ENCODE results near the gene DYNLRB2. TPM values are rescaled to one million over a fixed set of nuclear protein-coding genes. Genes with fewer than 3 reads are reported as not detected.

The DYNLRB2 gene
- polyA plus RNA-seq, 1 of the 3 experiments (the other 2 are of a cell fraction), result 0.44 TPM

GRCh38 chr16:80564394-80564793 lies 23.6 kb downstream of the DYNLRB2 start:
- H3K9me2 ChIP-seq, result no peaks in the 10 kb centered on the region
- ChIA-PET POLR2A (no interaction called here), CTCF (no interaction called here)
- H2AFZ ChIP-seq (ENCODE audit: low read depth), result no peak overlapping the region
- no peaks in the 10 kb centered on the region for H3K36me3 ChIP-seq (replicated peaks in 1 of 2; ENCODE audit: control insufficient read depth in 1 of 2, insufficient read depth in 2 of 2, low read length in 1 of 2)
- H3K79me2 ChIP-seq (ENCODE audit: insufficient read depth), result no peaks in the 10 kb centered on the region
- H3K4me3 ChIP-seq (ENCODE audit: low read depth in 2 of 2, low read length in 1 of 2), result no peak overlapping the region
- H4K20me1 ChIP-seq (ENCODE audit: insufficient read depth), result no peaks in the 10 kb centered on the region
- no peaks in the 10 kb centered on the region for H3K27me3 ChIP-seq (ENCODE audit: insufficient read depth)
- no peak overlapping the region for H3K27ac ChIP-seq (ENCODE audit: low read depth in 2 of 2, low read length in 1 of 2)
- H3F3A ChIP-seq (replicated peaks; ENCODE audit: insufficient read depth), result no peaks in the 10 kb centered on the region
- 40% methylated on average over 7 of the region's 7 CpGs for WGBS (ENCODE audit: low lambda C conversion rate)
- H3K4me2 ChIP-seq, result no peak overlapping the region
- no peak overlapping the region for H3K9ac ChIP-seq
- DNase-seq, result no peak
- no peaks in the 10 kb centered on the region for H3K9me3 ChIP-seq
- TF ChIP-seq TCF12 (IDR thresholded peaks at IDR 0.05) (no peak), USF2 (IDR thresholded peaks at IDR 0.05; ENCODE audit: borderline replicate concordance, low read depth, low read length) (no peak), SMC3 (IDR thresholded peaks at IDR 0.05; ENCODE audit: low read depth, low read length) (no peak), MAX (IDR thresholded peaks at IDR 0.05; ENCODE audit: low read depth) (no peak), CTCF (IDR thresholded peaks at IDR 0.05) (no peak), FOXJ3 (CRISPR knock-in tag; IDR thresholded peaks at IDR 0.05) (no peak), NRF1 (IDR thresholded peaks at IDR 0.05; ENCODE audit: low read depth, low read length) (no peak), RFX5 (IDR thresholded peaks at IDR 0.05; ENCODE audit: low read length) (no peak), JUND (IDR thresholded peaks at IDR 0.05) (no peak), POLR2AphosphoS5 (IDR thresholded peaks at IDR 0.05; ENCODE audit: low read depth, low read length) (no peak), ELF1 (IDR thresholded peaks at IDR 0.05) (no peak)
- TF ChIP-seq, protein P1, sequence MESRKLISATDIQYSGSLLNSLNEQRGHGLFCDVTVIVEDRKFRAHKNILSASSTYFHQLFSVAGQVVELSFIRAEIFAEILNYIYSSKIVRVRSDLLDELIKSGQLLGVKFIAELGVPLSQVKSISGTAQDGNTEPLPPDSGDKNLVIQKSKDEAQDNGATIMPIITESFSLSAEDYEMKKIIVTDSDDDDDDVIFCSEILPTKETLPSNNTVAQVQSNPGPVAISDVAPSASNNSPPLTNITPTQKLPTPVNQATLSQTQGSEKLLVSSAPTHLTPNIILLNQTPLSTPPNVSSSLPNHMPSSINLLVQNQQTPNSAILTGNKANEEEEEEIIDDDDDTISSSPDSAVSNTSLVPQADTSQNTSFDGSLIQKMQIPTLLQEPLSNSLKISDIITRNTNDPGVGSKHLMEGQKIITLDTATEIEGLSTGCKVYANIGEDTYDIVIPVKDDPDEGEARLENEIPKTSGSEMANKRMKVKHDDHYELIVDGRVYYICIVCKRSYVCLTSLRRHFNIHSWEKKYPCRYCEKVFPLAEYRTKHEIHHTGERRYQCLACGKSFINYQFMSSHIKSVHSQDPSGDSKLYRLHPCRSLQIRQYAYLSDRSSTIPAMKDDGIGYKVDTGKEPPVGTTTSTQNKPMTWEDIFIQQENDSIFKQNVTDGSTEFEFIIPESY (IDR thresholded peaks at IDR 0.05; ENCODE audit: borderline replicate concordance, low read depth), result no peak
- no peaks in the 10 kb centered on the region for H3K4me1 ChIP-seq (ENCODE audit: control insufficient read depth in 1 of 2, insufficient read depth in 2 of 2, low read depth in 1 of 2, low read length in 1 of 2)

DNA sequence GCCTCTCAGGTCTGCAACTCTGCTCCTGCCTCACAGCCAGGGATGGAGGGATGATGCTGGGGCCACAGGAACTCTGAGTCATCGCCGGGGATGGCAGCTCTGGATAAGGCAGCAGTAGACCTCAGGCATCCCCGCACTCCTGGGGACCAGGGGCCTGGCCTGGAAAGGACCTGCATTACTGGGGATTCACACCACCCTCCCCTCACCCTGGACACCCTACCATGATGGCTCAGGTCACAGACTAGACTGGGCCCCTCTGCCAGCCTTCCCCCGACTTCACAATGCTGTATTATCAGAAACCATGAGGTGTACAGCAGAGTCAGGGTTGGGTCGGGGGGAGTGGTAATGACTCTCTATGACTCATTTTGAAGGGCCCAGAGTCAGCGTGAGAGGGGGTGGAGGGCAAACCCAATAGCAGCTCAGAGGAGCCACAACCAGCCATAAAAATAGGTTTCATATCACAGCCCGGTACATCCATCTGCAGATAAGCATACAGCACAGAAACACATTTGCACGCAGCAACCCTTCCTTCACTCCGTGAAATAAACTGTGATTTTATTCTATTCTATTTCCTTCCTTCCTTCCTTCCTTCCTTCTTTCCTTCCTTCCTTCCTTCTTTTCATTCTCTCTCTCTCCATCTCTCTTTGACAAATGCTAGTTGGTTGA lies 28.8 kb downstream of the DYNLRB2 start:
- ChIA-PET POLR2A (no interaction called here), CTCF (no interaction called here)
- Histone ChIP-seq H3K4me1 (ENCODE audit: control insufficient read depth in 1 of 2, insufficient read depth in 2 of 2, low read depth in 1 of 2, low read length in 1 of 2) (no peaks in the 10 kb centered on the region), H3K36me3 (replicated peaks in 1 of 2; ENCODE audit: control insufficient read depth in 1 of 2, insufficient read depth in 2 of 2, low read length in 1 of 2) (no peaks in the 10 kb centered on the region), H3K4me2 (peak overlapping the region; percentile 19; the same call in 1 of the 2 replicates), H3K27ac (ENCODE audit: low read depth in 2 of 2, low read length in 1 of 2) (no peak overlapping the region; a peak in 1 of 4 replicates), H3K9me2 (no peaks in the 10 kb centered on the region), H3K4me3 (ENCODE audit: low read depth in 2 of 2, low read length in 1 of 2) (no peak overlapping the region; a peak in 1 of 4 replicates), H4K20me1 (ENCODE audit: insufficient read depth) (no peaks in the 10 kb centered on the region), H3K9ac (no peak overlapping the region), H3K79me2 (ENCODE audit: insufficient read depth) (no peaks in the 10 kb centered on the region), H2AFZ (ENCODE audit: low read depth) (no peak overlapping the region), H3K9me3 (no peaks in the 10 kb centered on the region), H3K27me3 (ENCODE audit: insufficient read depth) (no peaks in the 10 kb centered on the region), H3F3A (replicated peaks; ENCODE audit: insufficient read depth) (no peaks in the 10 kb centered on the region)
- DNase-seq, result no peak
- 46% methylated on average over 9 of the region's 9 CpGs for WGBS (ENCODE audit: low lambda C conversion rate)
- TF ChIP-seq GABPA (IDR thresholded peaks at IDR 0.05; ENCODE audit: low read depth) (no peak), FOSL2 (IDR thresholded peaks at IDR 0.05; ENCODE audit: borderline replicate concordance, low read depth) (0 out of 2 replicates have a peak, but pooled peaks have one; percentile 1)

All from SK-N-SH (cell line).